Measurements from ENCODE around the gene GPR61. TPM values are rescaled to one million over a fixed set of nuclear protein-coding genes. Genes with fewer than 3 reads are reported as not detected.
A peak's percentile ranks its signal among the peaks of the same experiment; 100 is the strongest.

The GPR61 gene
- total RNA-seq, 1 experiment from 2014 or later: 0.48 TPM

DNA sequence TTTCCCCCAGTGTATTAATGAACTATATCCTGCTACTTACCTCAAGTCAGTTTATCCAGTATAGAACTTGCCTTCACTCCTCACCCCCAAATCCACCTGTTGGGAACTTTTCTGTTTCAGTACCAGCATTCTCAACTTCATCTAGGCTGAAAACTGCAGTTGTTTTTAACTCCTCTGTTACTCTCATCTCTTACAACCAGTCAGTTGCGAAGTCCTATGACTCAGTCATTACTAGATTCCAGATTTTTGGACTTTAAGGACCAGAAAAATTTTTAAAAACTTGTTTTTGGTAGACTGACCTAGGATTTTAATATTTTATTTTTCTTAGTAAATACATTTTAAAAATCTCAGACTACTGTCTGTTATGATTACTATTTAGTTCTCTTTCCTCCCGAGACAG lies 16.9 kb downstream of the GPR61 start:
- TF ChIP-seq, protein P1, sequence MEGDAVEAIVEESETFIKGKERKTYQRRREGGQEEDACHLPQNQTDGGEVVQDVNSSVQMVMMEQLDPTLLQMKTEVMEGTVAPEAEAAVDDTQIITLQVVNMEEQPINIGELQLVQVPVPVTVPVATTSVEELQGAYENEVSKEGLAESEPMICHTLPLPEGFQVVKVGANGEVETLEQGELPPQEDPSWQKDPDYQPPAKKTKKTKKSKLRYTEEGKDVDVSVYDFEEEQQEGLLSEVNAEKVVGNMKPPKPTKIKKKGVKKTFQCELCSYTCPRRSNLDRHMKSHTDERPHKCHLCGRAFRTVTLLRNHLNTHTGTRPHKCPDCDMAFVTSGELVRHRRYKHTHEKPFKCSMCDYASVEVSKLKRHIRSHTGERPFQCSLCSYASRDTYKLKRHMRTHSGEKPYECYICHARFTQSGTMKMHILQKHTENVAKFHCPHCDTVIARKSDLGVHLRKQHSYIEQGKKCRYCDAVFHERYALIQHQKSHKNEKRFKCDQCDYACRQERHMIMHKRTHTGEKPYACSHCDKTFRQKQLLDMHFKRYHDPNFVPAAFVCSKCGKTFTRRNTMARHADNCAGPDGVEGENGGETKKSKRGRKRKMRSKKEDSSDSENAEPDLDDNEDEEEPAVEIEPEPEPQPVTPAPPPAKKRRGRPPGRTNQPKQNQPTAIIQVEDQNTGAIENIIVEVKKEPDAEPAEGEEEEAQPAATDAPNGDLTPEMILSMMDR (conservative IDR thresholded peaks at IDR 0.05): no peak
- no peak overlapping the region for H4K91ac ChIP-seq (ENCODE audit: insufficient read length, low read depth, low read length)
- H3T11ph ChIP-seq (ENCODE audit: low read length): no peak overlapping the region
- H4K20me1 ChIP-seq (ENCODE audit: control insufficient read depth, insufficient read depth, insufficient read length): no peaks in the 10 kb centered on the region
- Mint-ChIP-seq H3K4me3 (no peak overlapping the region), H3K27ac (peak overlapping the region in 1 of 3 experiments; percentile 45; a peak in 1 of 7 replicates), H3K4me1 (peaks cover 9 to 13% of the 10 kb centered on the region in 2 experiments), H3K27me3 (ENCODE audit: low read depth) (no peaks in the 10 kb centered on the region), H3K36me3 (ENCODE audit: insufficient read depth in 1 of 3, low read depth in 3 of 3) (peaks cover 3 to 5% (median 4%) of the 10 kb centered on the region in 3 experiments; a peak in 6 of 7 replicates), H3K9me3 (no peaks in the 10 kb centered on the region; a peak in 1 of 5 replicates)
- H3K9me3 ChIP-seq (ENCODE audit: control insufficient read depth, low read depth, low read length): no peaks in the 10 kb centered on the region
- H3K14ac ChIP-seq (ENCODE audit: insufficient read depth, low read length): no peak overlapping the region
- H2BK5ac ChIP-seq (ENCODE audit: insufficient read length, low read length): no peak overlapping the region
- DNase-seq: no peak
- H2BK20ac ChIP-seq (ENCODE audit: low read depth, low read length, poor library complexity, severe bottlenecking): no peak overlapping the region
- no peak overlapping the region for H2AK5ac ChIP-seq (ENCODE audit: insufficient read length, low read length)
- peaks cover 3% of the 10 kb centered on the region for H3K79me1 ChIP-seq (ENCODE audit: insufficient read depth, low read depth, low read length, poor library complexity, severe bottlenecking)
- peaks cover 29% of the 10 kb centered on the region; the same call in 1 of the 2 replicates for H3K79me2 ChIP-seq (ENCODE audit: insufficient read depth, low read length)
- H3K4me1 ChIP-seq (ENCODE audit: insufficient read depth, low read length): no peaks in the 10 kb centered on the region; the same call in 1 of the 2 replicates
- no peak overlapping the region for H2BK120ac ChIP-seq (ENCODE audit: low read depth, low read length, poor library complexity, severe bottlenecking)
- no CpG with 5 or more reads among the region's 2 CpGs for WGBS (ENCODE audit: extremely low coverage, insufficient read length, low lambda C conversion rate)
- no peaks in the 10 kb centered on the region for H3K23me2 ChIP-seq (ENCODE audit: insufficient read length, low read depth, low read length, poor library complexity, severe bottlenecking)
- no peak overlapping the region for H3K4me2 ChIP-seq (ENCODE audit: insufficient read depth, insufficient read length, low read length)
- H3K27ac ChIP-seq (ENCODE audit: insufficient read length, low read depth, low read length): no peak overlapping the region
- H3K4ac ChIP-seq (ENCODE audit: low read depth, low read length): no peak overlapping the region
- H3K9ac ChIP-seq (ENCODE audit: extremely low read depth, insufficient read length, low read length): no peak overlapping the region
- no peak overlapping the region for H4K8ac ChIP-seq (replicated peaks; ENCODE audit: insufficient read length, low read depth, low read length)
- H3K18ac ChIP-seq (ENCODE audit: insufficient read length, low read depth, low read length): no peak overlapping the region
- H4K5ac ChIP-seq (ENCODE audit: insufficient read length, low read depth, low read length): no peak overlapping the region
- H2AFZ ChIP-seq (ENCODE audit: low read length): no peak overlapping the region
- H2BK12ac ChIP-seq (ENCODE audit: insufficient read length, low read depth, low read length): no peak overlapping the region
- no peak overlapping the region for H3K56ac ChIP-seq (ENCODE audit: insufficient read length, low read depth, low read length)
- no peaks in the 10 kb centered on the region for H3K27me3 ChIP-seq (ENCODE audit: insufficient read depth, low read length)
- no peak overlapping the region for H2BK15ac ChIP-seq (ENCODE audit: low read depth, low read length)
- H3K23ac ChIP-seq (ENCODE audit: insufficient read length, low read depth, low read length): no peak overlapping the region
